ENCODE results near the gene SHKBP1.
"Not testable (repeated sequence)": the region's sequence is repeated elsewhere in the genome, so short reads cannot be mapped to it uniquely, and the experiment has no call there.

SHKBP1 gene

GRCh38 chr19:40547836-40548235, 28.8 kb upstream of the SHKBP1 start:
- Histone ChIP-seq H3K4me1 (peaks cover 3% of the 10 kb centered on the region; the same call in 1 of the 2 replicates), H3K36me3 (replicated peaks) (no peaks in the 10 kb centered on the region), H3K9me3 (peaks cover 2% of the 10 kb centered on the region; the same call in 1 of the 2 replicates), H3K4me3 (no peak overlapping the region), H3K27me3 (ENCODE audit: low read depth) (peaks cover 2% of the 10 kb centered on the region; the same call in 1 of the 2 replicates)
- in situ Hi-C loops (cut with MboI; ENCODE audit: low sequenced_read_pairs): no loop called here
- DNase-seq (ENCODE audit: low spot score in 2 of 2): no peak

DNA sequence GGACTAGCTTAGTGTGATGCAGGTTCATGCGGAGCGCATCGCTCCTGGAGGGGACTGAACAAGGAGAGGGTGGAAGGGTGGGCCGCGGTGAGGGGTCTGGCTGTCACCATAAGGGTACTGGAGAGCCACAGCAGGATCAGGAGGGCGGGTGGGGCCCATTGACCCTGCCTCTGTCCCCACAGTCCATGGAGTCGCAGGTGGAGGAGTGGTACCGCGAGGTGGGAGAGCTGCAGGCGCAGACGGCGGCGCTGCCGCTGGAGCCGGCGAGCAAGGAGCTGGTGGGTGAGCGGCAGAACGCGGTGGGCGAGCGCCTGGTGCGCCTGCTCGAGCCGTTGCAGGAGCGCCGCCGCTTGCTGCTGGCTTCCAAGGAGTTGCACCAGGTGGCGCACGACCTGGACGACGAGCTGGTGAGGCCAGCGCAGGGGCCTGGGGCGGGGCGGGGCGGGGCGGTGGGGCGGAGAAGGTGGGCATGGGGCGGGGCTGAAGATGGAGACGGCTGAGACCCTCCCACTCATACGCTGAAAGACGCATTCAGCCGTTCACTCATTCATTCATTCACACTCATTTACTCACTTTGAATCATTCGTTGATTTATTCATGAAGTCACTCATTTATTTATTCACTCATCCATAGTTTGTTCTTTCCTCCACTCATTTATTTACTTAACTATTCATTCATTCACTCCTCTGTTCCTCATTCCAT, 27.5 kb upstream of the SHKBP1 start:
- peak overlapping the region; percentile 18 for H3K4me3 ChIP-seq
- peak; percentile 84 to 94 for DNase-seq (ENCODE audit: low spot score in 2 of 2)
- H3K36me3 ChIP-seq (replicated peaks): no peaks in the 10 kb centered on the region
- H3K9me3 ChIP-seq: peaks cover 2% of the 10 kb centered on the region; the same call in 1 of the 2 replicates
- in situ Hi-C loops (cut with MboI; ENCODE audit: low sequenced_read_pairs): no loop called here
- H3K27me3 ChIP-seq (ENCODE audit: low read depth): peaks cover 2% of the 10 kb centered on the region; the same call in 1 of the 2 replicates
- peaks cover 3% of the 10 kb centered on the region; the same call in 1 of the 2 replicates for H3K4me1 ChIP-seq

DNA sequence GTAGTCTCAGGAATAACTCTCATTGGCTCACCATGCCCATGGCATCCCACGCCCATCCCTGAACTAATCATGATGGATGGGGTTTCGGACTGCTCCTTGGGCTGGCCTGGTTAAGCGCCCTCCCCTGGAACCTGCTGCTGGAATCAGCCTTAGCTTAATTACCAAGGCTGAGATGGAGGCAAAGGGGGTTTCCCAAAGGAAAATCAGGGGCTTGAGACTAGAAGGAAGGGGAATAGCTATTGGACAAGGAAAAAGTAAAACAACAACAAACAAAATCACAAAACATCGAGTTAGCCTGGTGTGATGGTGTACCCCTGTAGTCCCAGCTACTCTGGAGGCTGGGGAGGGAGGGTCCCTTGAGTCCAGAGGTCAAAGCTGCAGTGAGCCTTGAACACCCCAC, 25.7 kb upstream of the SHKBP1 start:
- Histone ChIP-seq H3K4me3 (no peak overlapping the region), H3K4me1 (peaks cover 3% of the 10 kb centered on the region; the same call in 1 of the 2 replicates), H3K9me3 (peaks cover 2% of the 10 kb centered on the region; the same call in 1 of the 2 replicates), H3K36me3 (replicated peaks) (no peaks in the 10 kb centered on the region), H3K27me3 (ENCODE audit: low read depth) (peaks cover 2% of the 10 kb centered on the region; the same call in 1 of the 2 replicates)
- no peak for DNase-seq (ENCODE audit: low spot score in 2 of 2)
- in situ Hi-C loops (cut with MboI; ENCODE audit: low sequenced_read_pairs): no loop called here

- in situ Hi-C loops (cut with MboI; ENCODE audit: low sequenced_read_pairs): no loop called here
- no peak for DNase-seq (ENCODE audit: low spot score in 2 of 2)
- Histone ChIP-seq H3K36me3 (replicated peaks) (no peaks in the 10 kb centered on the region), H3K27me3 (ENCODE audit: low read depth) (peaks cover 2% of the 10 kb centered on the region; the same call in 1 of the 2 replicates), H3K4me1 (peaks cover 3% of the 10 kb centered on the region; the same call in 1 of the 2 replicates), H3K9me3 (no peaks in the 10 kb centered on the region), H3K4me3 (no peak overlapping the region)
These were observed 23.8 kb upstream of the SHKBP1 start for GRCh38 chr19:40552848-40553247.

DNA sequence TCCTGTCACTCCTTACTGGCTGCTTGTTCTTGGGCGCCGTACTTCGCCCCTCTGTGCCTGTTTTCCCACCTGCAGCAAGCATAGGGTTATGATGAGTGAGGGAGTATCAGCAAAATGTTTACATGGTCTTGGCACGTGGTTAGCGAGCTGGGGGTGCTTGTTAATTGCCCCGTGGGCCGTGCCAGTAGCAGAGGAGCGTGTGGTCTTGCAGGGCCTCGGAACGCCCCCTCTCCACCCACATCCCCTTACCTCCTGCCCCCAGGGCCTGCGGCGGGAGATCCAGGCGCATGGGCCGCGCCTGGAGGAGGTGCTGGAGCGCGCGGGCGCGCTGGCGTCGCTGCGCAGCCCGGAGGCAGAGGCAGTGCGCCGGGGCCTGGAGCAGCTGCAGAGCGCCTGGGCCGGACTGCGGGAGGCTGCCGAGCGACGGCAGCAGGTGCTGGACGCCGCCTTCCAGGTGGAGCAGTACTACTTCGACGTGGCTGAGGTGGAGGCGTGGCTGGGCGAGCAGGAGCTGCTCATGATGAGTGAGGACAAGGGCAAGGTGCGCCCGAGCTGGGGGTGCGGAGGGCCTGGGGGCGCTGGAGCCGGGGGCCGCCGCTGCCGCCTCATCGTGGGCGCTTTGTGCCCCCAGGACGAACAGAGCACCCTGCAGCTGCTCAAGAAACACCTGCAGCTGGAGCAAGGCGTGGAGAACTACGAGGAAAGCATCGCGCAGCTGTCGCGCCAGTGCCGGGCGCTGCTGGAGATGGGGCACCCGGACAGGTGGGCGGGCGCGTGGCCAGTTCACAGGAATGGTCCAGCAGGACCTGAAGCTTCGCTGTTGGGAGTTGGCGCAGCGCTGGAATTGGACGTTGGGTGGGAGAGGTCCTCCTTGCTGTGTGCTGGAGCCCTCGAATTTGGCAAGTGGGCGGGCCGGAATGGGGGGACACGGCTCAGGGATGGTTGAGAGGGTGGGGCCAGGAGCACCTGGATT, 22.5 kb upstream of the SHKBP1 start:
- in situ Hi-C loops (cut with MboI; ENCODE audit: low sequenced_read_pairs): no loop called here
- peaks cover 3% of the 10 kb centered on the region; the same call in 1 of the 2 replicates for H3K4me1 ChIP-seq
- no peak for DNase-seq (ENCODE audit: low spot score in 2 of 2)
- no peaks in the 10 kb centered on the region for H3K36me3 ChIP-seq (replicated peaks)
- peaks cover 2% of the 10 kb centered on the region; the same call in 1 of the 2 replicates for H3K27me3 ChIP-seq (ENCODE audit: low read depth)
- no peak overlapping the region for H3K4me3 ChIP-seq
- no peaks in the 10 kb centered on the region for H3K9me3 ChIP-seq

GRCh38 chr19:40555978-40556689, 20.5 kb upstream of the SHKBP1 start:
- Histone ChIP-seq H3K4me1 (no peaks in the 10 kb centered on the region), H3K27me3 (ENCODE audit: low read depth) (peaks cover 14% of the 10 kb centered on the region; the same call in 1 of the 2 replicates), H3K9me3 (no peaks in the 10 kb centered on the region), H3K4me3 (no peak overlapping the region), H3K36me3 (replicated peaks) (no peaks in the 10 kb centered on the region)
- in situ Hi-C loops (cut with MboI; ENCODE audit: low sequenced_read_pairs): no loop called here
- no peak for DNase-seq (ENCODE audit: low spot score in 2 of 2)

- in situ Hi-C loops (cut with MboI; ENCODE audit: low sequenced_read_pairs): no loop called here
- H3K4me1 ChIP-seq: no peaks in the 10 kb centered on the region
- no peaks in the 10 kb centered on the region for H3K9me3 ChIP-seq
- no peak overlapping the region for H3K4me3 ChIP-seq
- H3K36me3 ChIP-seq (replicated peaks): no peaks in the 10 kb centered on the region
- DNase-seq (ENCODE audit: low spot score in 2 of 2): no peak
- H3K27me3 ChIP-seq (ENCODE audit: low read depth): peaks cover 17% of the 10 kb centered on the region; the same call in 1 of the 2 replicates
These were observed 19.6 kb upstream of the SHKBP1 start for GRCh38 chr19:40556953-40557530.

- DNase-seq (ENCODE audit: low spot score in 2 of 2): no peak
- in situ Hi-C loops (cut with MboI; ENCODE audit: low sequenced_read_pairs): no loop called here
- H3K27me3 ChIP-seq (ENCODE audit: low read depth): peaks cover 15% of the 10 kb centered on the region; the same call in 1 of the 2 replicates
- no peaks in the 10 kb centered on the region for H3K36me3 ChIP-seq (replicated peaks)
- H3K4me3 ChIP-seq: no peak overlapping the region
- H3K9me3 ChIP-seq: no peaks in the 10 kb centered on the region
- H3K4me1 ChIP-seq: no peaks in the 10 kb centered on the region
These were observed 17.3 kb upstream of the SHKBP1 start for GRCh38 chr19:40559394-40559793.

- no peak for DNase-seq (ENCODE audit: low spot score in 2 of 2)
- H3K36me3 ChIP-seq (replicated peaks): no peaks in the 10 kb centered on the region
- in situ Hi-C loops (cut with MboI; ENCODE audit: low sequenced_read_pairs): no loop called here
- H3K9me3 ChIP-seq: no peaks in the 10 kb centered on the region
- H3K27me3 ChIP-seq (ENCODE audit: low read depth): peaks cover 15% of the 10 kb centered on the region; the same call in 1 of the 2 replicates
- H3K4me3 ChIP-seq: no peak overlapping the region
- no peaks in the 10 kb centered on the region for H3K4me1 ChIP-seq
These were observed 16.6 kb upstream of the SHKBP1 start for GRCh38 chr19:40560092-40560507.

DNA sequence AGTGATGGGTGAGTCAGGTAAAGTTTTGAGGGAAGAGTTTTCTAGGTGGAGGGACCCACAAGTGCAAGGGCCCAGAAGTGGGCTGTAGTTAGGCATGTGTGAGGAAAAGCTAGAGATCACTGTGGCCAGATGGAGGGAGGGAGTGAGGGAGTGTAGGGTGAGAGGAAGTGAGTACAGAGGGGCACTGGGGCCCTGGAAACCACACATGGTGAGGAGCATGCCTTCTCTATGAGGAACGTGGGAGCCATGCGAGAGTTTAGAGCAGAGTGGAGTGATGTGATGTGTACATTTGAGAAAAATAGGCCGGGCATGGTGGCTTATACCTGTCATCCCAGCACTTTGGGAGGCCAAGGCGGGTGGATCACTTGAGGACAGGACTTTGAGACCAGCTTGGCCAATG, 14.7 kb upstream of the SHKBP1 start:
- peaks cover 15% of the 10 kb centered on the region; the same call in 1 of the 2 replicates for H3K27me3 ChIP-seq (ENCODE audit: low read depth)
- DNase-seq (ENCODE audit: low spot score in 2 of 2): no peak
- in situ Hi-C loops (cut with MboI; ENCODE audit: low sequenced_read_pairs): no loop called here
- H3K9me3 ChIP-seq: no peaks in the 10 kb centered on the region
- H3K4me1 ChIP-seq: no peaks in the 10 kb centered on the region
- H3K36me3 ChIP-seq (replicated peaks): no peaks in the 10 kb centered on the region
- no peak overlapping the region for H3K4me3 ChIP-seq

GRCh38 chr19:40564535-40564934, 12.1 kb upstream of the SHKBP1 start:
- in situ Hi-C loops (cut with MboI; ENCODE audit: low sequenced_read_pairs); H3K36me3 ChIP-seq (replicated peaks); H3K4me1 ChIP-seq; DNase-seq (ENCODE audit: low spot score in 2 of 2); H3K9me3 ChIP-seq; H3K4me3 ChIP-seq: not testable (repeated sequence)
- H3K27me3 ChIP-seq (ENCODE audit: low read depth): peaks cover 14% of the 10 kb centered on the region; the same call in 1 of the 2 replicates

GRCh38 chr19:40565355-40565754, 11.3 kb upstream of the SHKBP1 start:
- Histone ChIP-seq H3K36me3 (replicated peaks) (no peaks in the 10 kb centered on the region), H3K27me3 (ENCODE audit: low read depth) (peaks cover 9% of the 10 kb centered on the region; the same call in 1 of the 2 replicates), H3K9me3 (no peaks in the 10 kb centered on the region), H3K4me1 (peaks cover 4% of the 10 kb centered on the region; the same call in 1 of the 2 replicates), H3K4me3 (no peak overlapping the region)
- no peak for DNase-seq (ENCODE audit: low spot score in 2 of 2)
- in situ Hi-C loops (cut with MboI; ENCODE audit: low sequenced_read_pairs): no loop called here
